ENCODE data around the gene KATNB1.

The KATNB1 gene

DNA sequence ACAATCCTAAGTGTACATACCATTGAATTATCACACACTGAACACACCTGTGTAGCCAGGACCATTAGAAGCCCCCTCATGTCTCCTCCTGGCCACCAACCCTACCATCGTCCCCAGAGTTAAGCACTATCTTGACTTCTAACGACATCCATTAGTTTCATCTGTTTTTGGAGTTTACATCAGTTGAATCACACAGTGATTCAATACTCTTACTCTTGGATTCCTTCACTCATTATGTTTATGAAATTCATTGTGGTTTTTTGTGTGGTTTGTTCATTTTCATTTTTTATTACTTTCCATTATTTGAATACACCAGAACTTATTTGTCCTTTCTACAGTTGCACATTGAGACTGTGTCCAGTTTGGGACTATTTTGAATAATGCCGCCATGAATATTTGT, 27.4 kb upstream of the KATNB1 start:
- no peak overlapping the region for H3K4ac ChIP-seq (ENCODE audit: low read depth, low read length)
- no peak overlapping the region for H3K14ac ChIP-seq (ENCODE audit: low read length)
- H3K79me1 ChIP-seq (ENCODE audit: low read length): no peaks in the 10 kb centered on the region
- H4K8ac ChIP-seq (ENCODE audit: low read depth, low read length): no peak overlapping the region
- no peak overlapping the region for H3K4me3 ChIP-seq (ENCODE audit: low read depth, low read length)
- H3K79me2 ChIP-seq (ENCODE audit: control insufficient read depth, insufficient read depth, low read length, poor library complexity): no peaks in the 10 kb centered on the region
- H2AK5ac ChIP-seq (ENCODE audit: low read length): no peak overlapping the region
- H2BK120ac ChIP-seq (ENCODE audit: insufficient read depth, low read length, poor library complexity): no peak overlapping the region
- no peak overlapping the region for H4K91ac ChIP-seq (ENCODE audit: low read depth, low read length)
- no peaks in the 10 kb centered on the region for H3K4me1 ChIP-seq (ENCODE audit: control insufficient read depth in 1 of 2, insufficient read depth in 2 of 2, low read length in 2 of 2)
- H4K12ac ChIP-seq (ENCODE audit: low read depth, low read length): no peak overlapping the region
- no peaks in the 10 kb centered on the region for H3K36me3 ChIP-seq (ENCODE audit: control insufficient read depth in 1 of 2, insufficient read depth in 2 of 2, low read length in 2 of 2)
- H3K27me3 ChIP-seq (ENCODE audit: insufficient read depth, low read length): no peaks in the 10 kb centered on the region
- no peak overlapping the region for H3K4me2 ChIP-seq (ENCODE audit: low read length)
- WGBS (ENCODE audit: extremely low coverage, insufficient coverage, insufficient read length): no CpG with 5 or more reads among the region's 3 CpGs
- H2AFZ ChIP-seq (ENCODE audit: insufficient read depth, low read length, poor library complexity): no peak overlapping the region
- DNase-seq: no peak
- no peak overlapping the region for H3K9ac ChIP-seq (ENCODE audit: low read length)
- no peak overlapping the region for H2BK12ac ChIP-seq (ENCODE audit: low read length)
- no peak overlapping the region for H2BK5ac ChIP-seq (ENCODE audit: low read depth, low read length, poor library complexity)
- H3K23ac ChIP-seq (ENCODE audit: low read length): no peak overlapping the region
- peaks cover 9% of the 10 kb centered on the region for H3K9me3 ChIP-seq (ENCODE audit: insufficient read depth, low read depth, low read length)
- no peak overlapping the region for H3K27ac ChIP-seq (ENCODE audit: low read depth, low read length)
- H3K18ac ChIP-seq (ENCODE audit: low read length): no peak overlapping the region

GRCh38 chr16:57709663-57710062, 25.9 kb upstream of the KATNB1 start:
- no peak overlapping the region for H3K27ac ChIP-seq (ENCODE audit: low read depth, low read length)
- H2AK5ac ChIP-seq (ENCODE audit: low read length): no peak overlapping the region
- H2BK120ac ChIP-seq (ENCODE audit: insufficient read depth, low read length, poor library complexity): no peak overlapping the region
- H3K4me2 ChIP-seq (ENCODE audit: low read length): no peak overlapping the region
- WGBS (ENCODE audit: extremely low coverage, insufficient coverage, insufficient read length): no CpG with 5 or more reads among the region's 3 CpGs
- no peak overlapping the region for H2AFZ ChIP-seq (ENCODE audit: insufficient read depth, low read length, poor library complexity)
- H3K4me1 ChIP-seq (ENCODE audit: control insufficient read depth in 1 of 2, insufficient read depth in 2 of 2, low read length in 2 of 2): no peaks in the 10 kb centered on the region
- no peaks in the 10 kb centered on the region for H3K36me3 ChIP-seq (ENCODE audit: control insufficient read depth in 1 of 2, insufficient read depth in 2 of 2, low read length in 2 of 2)
- no peak overlapping the region for H4K8ac ChIP-seq (ENCODE audit: low read depth, low read length)
- H3K9ac ChIP-seq (ENCODE audit: low read length): no peak overlapping the region
- H3K27me3 ChIP-seq (ENCODE audit: insufficient read depth, low read length): no peaks in the 10 kb centered on the region
- H2BK12ac ChIP-seq (ENCODE audit: low read length): no peak overlapping the region
- no peak overlapping the region for H4K12ac ChIP-seq (ENCODE audit: low read depth, low read length)
- H3K79me1 ChIP-seq (ENCODE audit: low read length): no peaks in the 10 kb centered on the region
- no peak overlapping the region for H3K14ac ChIP-seq (ENCODE audit: low read length)
- no peak overlapping the region for H2BK5ac ChIP-seq (ENCODE audit: low read depth, low read length, poor library complexity)
- DNase-seq: no peak
- peaks cover 9% of the 10 kb centered on the region for H3K9me3 ChIP-seq (ENCODE audit: insufficient read depth, low read depth, low read length)
- H3K79me2 ChIP-seq (ENCODE audit: control insufficient read depth, insufficient read depth, low read length, poor library complexity): no peaks in the 10 kb centered on the region
- no peak overlapping the region for H3K18ac ChIP-seq (ENCODE audit: low read length)
- H4K91ac ChIP-seq (ENCODE audit: low read depth, low read length): no peak overlapping the region
- no peak overlapping the region for H3K23ac ChIP-seq (ENCODE audit: low read length)
- no peak overlapping the region for H3K4me3 ChIP-seq (ENCODE audit: low read depth, low read length)
- no peak overlapping the region for H3K4ac ChIP-seq (ENCODE audit: low read depth, low read length)

DNA sequence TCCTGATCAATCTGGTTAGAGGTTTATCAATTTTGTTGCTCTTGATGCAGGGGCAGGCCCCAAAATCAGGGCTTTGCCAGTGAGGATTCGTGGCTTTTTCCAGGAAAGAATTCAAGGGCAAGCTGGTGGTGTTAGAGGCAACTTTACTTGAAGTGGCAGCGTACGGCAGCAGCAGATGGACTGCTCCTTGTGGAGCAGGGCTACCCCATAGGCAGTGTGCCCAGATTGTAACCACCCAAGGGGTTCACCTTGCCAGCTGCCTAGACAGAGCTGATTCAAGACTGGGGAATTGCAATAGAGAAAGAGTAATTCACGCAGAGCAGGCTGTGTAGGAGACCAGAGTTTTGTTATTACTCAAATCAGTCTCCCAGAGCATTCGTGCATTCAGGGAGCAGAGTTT, 24.2 kb upstream of the KATNB1 start:
- H4K12ac ChIP-seq (ENCODE audit: low read depth, low read length): no peak overlapping the region
- H4K91ac ChIP-seq (ENCODE audit: low read depth, low read length): no peak overlapping the region
- H2BK5ac ChIP-seq (ENCODE audit: low read depth, low read length, poor library complexity): no peak overlapping the region
- H3K4me3 ChIP-seq (ENCODE audit: low read depth, low read length): no peak overlapping the region
- H3K4me2 ChIP-seq (ENCODE audit: low read length): no peak overlapping the region
- H3K36me3 ChIP-seq (ENCODE audit: control insufficient read depth in 1 of 2, insufficient read depth in 2 of 2, low read length in 2 of 2): no peaks in the 10 kb centered on the region
- no CpG with 5 or more reads among the region's 5 CpGs for WGBS (ENCODE audit: extremely low coverage, insufficient coverage, insufficient read length)
- no peak overlapping the region for H2AK5ac ChIP-seq (ENCODE audit: low read length)
- H2AFZ ChIP-seq (ENCODE audit: insufficient read depth, low read length, poor library complexity): no peak overlapping the region
- H2BK12ac ChIP-seq (ENCODE audit: low read length): no peak overlapping the region
- H2BK120ac ChIP-seq (ENCODE audit: insufficient read depth, low read length, poor library complexity): no peak overlapping the region
- H3K79me2 ChIP-seq (ENCODE audit: control insufficient read depth, insufficient read depth, low read length, poor library complexity): no peaks in the 10 kb centered on the region
- H3K4me1 ChIP-seq (ENCODE audit: control insufficient read depth in 1 of 2, insufficient read depth in 2 of 2, low read length in 2 of 2): no peaks in the 10 kb centered on the region
- H3K27me3 ChIP-seq (ENCODE audit: insufficient read depth, low read length): no peaks in the 10 kb centered on the region
- no peaks in the 10 kb centered on the region for H3K9me3 ChIP-seq (ENCODE audit: insufficient read depth, low read depth, low read length)
- H3K9ac ChIP-seq (ENCODE audit: low read length): no peak overlapping the region
- H3K18ac ChIP-seq (ENCODE audit: low read length): no peak overlapping the region
- no peak overlapping the region for H4K8ac ChIP-seq (ENCODE audit: low read depth, low read length)
- H3K23ac ChIP-seq (ENCODE audit: low read length): no peak overlapping the region
- H3K79me1 ChIP-seq (ENCODE audit: low read length): no peaks in the 10 kb centered on the region
- no peak for DNase-seq
- H3K27ac ChIP-seq (ENCODE audit: low read depth, low read length): no peak overlapping the region
- H3K14ac ChIP-seq (ENCODE audit: low read length): no peak overlapping the region
- no peak overlapping the region for H3K4ac ChIP-seq (ENCODE audit: low read depth, low read length)

GRCh38 chr16:57711993-57712392, 23.6 kb upstream of the KATNB1 start:
- WGBS (ENCODE audit: extremely low coverage, insufficient coverage, insufficient read length): no CpG with 5 or more reads among the region's 3 CpGs
- no peak overlapping the region for H4K12ac ChIP-seq (ENCODE audit: low read depth, low read length)

More at GRCh38 chr16:57711993-57712392, 23.6 kb upstream of the KATNB1 start:
- Histone ChIP-seq H3K18ac (ENCODE audit: low read length) (no peak overlapping the region), H3K9ac (ENCODE audit: low read length) (no peak overlapping the region), H2BK120ac (ENCODE audit: insufficient read depth, low read length, poor library complexity) (no peak overlapping the region), H3K36me3 (ENCODE audit: control insufficient read depth in 1 of 2, insufficient read depth in 2 of 2, low read length in 2 of 2) (no peaks in the 10 kb centered on the region), H2BK5ac (ENCODE audit: low read depth, low read length, poor library complexity) (no peak overlapping the region), H3K4me1 (ENCODE audit: control insufficient read depth in 1 of 2, insufficient read depth in 2 of 2, low read length in 2 of 2) (no peaks in the 10 kb centered on the region), H3K4me2 (ENCODE audit: low read length) (no peak overlapping the region), H3K79me2 (ENCODE audit: control insufficient read depth, insufficient read depth, low read length, poor library complexity) (no peaks in the 10 kb centered on the region), H2AK5ac (ENCODE audit: low read length) (no peak overlapping the region), H3K23ac (ENCODE audit: low read length) (no peak overlapping the region), H4K8ac (ENCODE audit: low read depth, low read length) (no peak overlapping the region), H3K14ac (ENCODE audit: low read length) (no peak overlapping the region), H2BK12ac (ENCODE audit: low read length) (no peak overlapping the region), H4K91ac (ENCODE audit: low read depth, low read length) (no peak overlapping the region), H3K79me1 (ENCODE audit: low read length) (no peaks in the 10 kb centered on the region), H2AFZ (ENCODE audit: insufficient read depth, low read length, poor library complexity) (no peak overlapping the region), H3K27me3 (ENCODE audit: insufficient read depth, low read length) (no peaks in the 10 kb centered on the region), H3K27ac (ENCODE audit: low read depth, low read length) (no peak overlapping the region), H3K9me3 (ENCODE audit: insufficient read depth, low read depth, low read length) (no peaks in the 10 kb centered on the region), H3K4me3 (ENCODE audit: low read depth, low read length) (no peak overlapping the region), H3K4ac (ENCODE audit: low read depth, low read length) (no peak overlapping the region)
- no peak for DNase-seq
